HEK293T (cell line): ENCODE results near the gene RAVER2.

Experiments used
- CTCF ChIA-PET: fragments of 350-600 bp; formaldehyde crosslinking; extraction: SDS; loops from one replicate; lab custom pipeline; 2021; ENCODE audit warnings: antibody characterized with exemption, inconsistent platforms; lab: Yijun Ruan, JAX
- POLR2A ChIA-PET: fragments of 350-600 bp; formaldehyde crosslinking; extraction: SDS; loops from one replicate; lab custom pipeline; 2020; ENCODE audit warnings: antibody characterized with exemption, inconsistent platforms; lab: Yijun Ruan, JAX
- DNase-seq: peaks from one replicate; pipeline ENCODE4 v3.0.0; 2012; ENCODE audit warnings: mixed read lengths; ENCODE audit errors: extremely low spot score
- ARNT ChIP-seq: fragments of 450-650 bp; IDR thresholded peaks from 2 replicates; pipeline ENCODE4 v1.6.1; 2017; ENCODE audit warnings: mild to moderate bottlenecking
- BHLHE40 ChIP-seq: fragments of 450-650 bp; IDR thresholded peaks from 2 replicates; pipeline ENCODE4 v1.6.1; 2016; ENCODE audit warnings: mild to moderate bottlenecking, moderate library complexity, borderline replicate concordance
- CTBP1 ChIP-seq: fragments of 450-650 bp; IDR thresholded peaks from 2 replicates; pipeline ENCODE4 v1.6.1; 2016; ENCODE audit warnings: borderline replicate concordance
- ELF4 ChIP-seq: fragments of 450-650 bp; IDR thresholded peaks from 2 replicates; pipeline ENCODE4 v1.6.1; 2017; ENCODE audit warnings: antibody characterized with exemption
- FOXA1 ChIP-seq: fragments of 450-650 bp; IDR thresholded peaks from 2 replicates; pipeline ENCODE4 v1.6.1; 2016; ENCODE audit warnings: mild to moderate bottlenecking
- FOXK2 ChIP-seq: fragments of 450-650 bp; IDR thresholded peaks from 2 replicates; pipeline ENCODE4 v1.6.1; 2016; ENCODE audit warnings: mild to moderate bottlenecking
- FOXM1 ChIP-seq: fragments of 450-650 bp; IDR thresholded peaks from 2 replicates; pipeline ENCODE4 v1.6.1; 2017; ENCODE audit warnings: mild to moderate bottlenecking, borderline replicate concordance
- HDGF ChIP-seq: fragments of 450-650 bp; IDR thresholded peaks from 2 replicates; pipeline ENCODE4 v1.6.1; 2017; ENCODE audit warnings: antibody characterized with exemption, borderline replicate concordance
- L3MBTL2 ChIP-seq: fragments of 450-650 bp; conservative IDR thresholded peaks from 2 replicates; pipeline ENCODE4 v1.6.1; 2016; ENCODE audit warnings: mild to moderate bottlenecking
- LEF1 ChIP-seq: fragments of 450-650 bp; IDR thresholded peaks from 2 replicates; pipeline ENCODE4 v1.6.1; 2017; ENCODE audit warnings: mild to moderate bottlenecking, borderline replicate concordance
- NFRKB ChIP-seq: fragments of 450-650 bp; IDR thresholded peaks from 2 replicates; pipeline ENCODE4 v1.6.1; 2016; ENCODE audit warnings: mild to moderate bottlenecking, moderate library complexity
- SP1 ChIP-seq: fragments of 450-650 bp; IDR thresholded peaks from 2 replicates; pipeline ENCODE4 v1.6.1; 2017
- SUZ12 ChIP-seq: fragments of 450-650 bp; IDR thresholded peaks from 2 replicates; pipeline ENCODE4 v1.6.1; 2016; ENCODE audit warnings: mild to moderate bottlenecking
- TARDBP ChIP-seq: fragments of 450-650 bp; IDR thresholded peaks from 2 replicates; pipeline ENCODE4 v1.6.1; 2016
- ZNF384 ChIP-seq: fragments of 450-650 bp; IDR thresholded peaks from 2 replicates; pipeline ENCODE4 v1.6.1; 2016
- TF ChIP-seq, protein P1 (sequence below): fragments of 450-650 bp; IDR thresholded peaks from 2 replicates; pipeline ENCODE4 v1.6.1; 2016

Gene RAVER2

DNA sequence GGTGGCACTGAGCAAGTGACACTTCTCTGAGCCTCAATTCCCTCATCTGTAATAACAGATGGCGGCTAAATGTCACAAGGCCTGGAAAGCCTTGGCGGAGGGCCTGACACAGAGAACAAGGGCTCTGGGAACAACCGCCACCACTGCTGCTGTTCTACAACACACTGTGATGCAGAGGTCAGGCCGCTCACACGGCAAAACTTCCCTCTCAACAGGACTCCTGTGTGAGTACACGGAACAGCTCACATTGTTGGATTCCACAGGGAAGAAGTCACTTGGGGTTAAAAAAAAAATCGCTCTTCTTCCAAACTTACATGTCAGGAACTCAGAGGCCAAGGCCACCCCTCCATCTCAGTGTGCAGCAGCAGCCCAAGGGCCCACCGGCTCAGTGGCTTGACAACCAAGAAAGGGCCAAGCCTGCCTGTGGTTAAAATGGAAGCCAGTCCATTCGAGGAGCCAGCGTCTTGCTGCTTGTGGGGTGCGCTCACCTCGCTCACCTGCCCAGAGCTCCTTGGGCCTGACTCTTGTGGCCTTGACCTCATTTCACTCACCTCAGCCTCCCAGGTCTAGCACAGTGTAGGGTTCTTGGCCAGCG, 101.1 kb downstream of the RAVER2 start:
- TF ChIP-seq LEF1 (no peak), ELF4 (no peak), HDGF (no peak), ARNT (no peak), NFRKB (no peak), SP1 (no peak)
- TF ChIP-seq, protein P1, sequence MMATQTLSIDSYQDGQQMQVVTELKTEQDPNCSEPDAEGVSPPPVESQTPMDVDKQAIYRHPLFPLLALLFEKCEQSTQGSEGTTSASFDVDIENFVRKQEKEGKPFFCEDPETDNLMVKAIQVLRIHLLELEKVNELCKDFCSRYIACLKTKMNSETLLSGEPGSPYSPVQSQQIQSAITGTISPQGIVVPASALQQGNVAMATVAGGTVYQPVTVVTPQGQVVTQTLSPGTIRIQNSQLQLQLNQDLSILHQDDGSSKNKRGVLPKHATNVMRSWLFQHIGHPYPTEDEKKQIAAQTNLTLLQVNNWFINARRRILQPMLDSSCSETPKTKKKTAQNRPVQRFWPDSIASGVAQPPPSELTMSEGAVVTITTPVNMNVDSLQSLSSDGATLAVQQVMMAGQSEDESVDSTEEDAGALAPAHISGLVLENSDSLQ: no peak
- ChIA-PET CTCF (no interaction called here), POLR2A (no interaction called here)
- DNase-seq: no peak

DNA sequence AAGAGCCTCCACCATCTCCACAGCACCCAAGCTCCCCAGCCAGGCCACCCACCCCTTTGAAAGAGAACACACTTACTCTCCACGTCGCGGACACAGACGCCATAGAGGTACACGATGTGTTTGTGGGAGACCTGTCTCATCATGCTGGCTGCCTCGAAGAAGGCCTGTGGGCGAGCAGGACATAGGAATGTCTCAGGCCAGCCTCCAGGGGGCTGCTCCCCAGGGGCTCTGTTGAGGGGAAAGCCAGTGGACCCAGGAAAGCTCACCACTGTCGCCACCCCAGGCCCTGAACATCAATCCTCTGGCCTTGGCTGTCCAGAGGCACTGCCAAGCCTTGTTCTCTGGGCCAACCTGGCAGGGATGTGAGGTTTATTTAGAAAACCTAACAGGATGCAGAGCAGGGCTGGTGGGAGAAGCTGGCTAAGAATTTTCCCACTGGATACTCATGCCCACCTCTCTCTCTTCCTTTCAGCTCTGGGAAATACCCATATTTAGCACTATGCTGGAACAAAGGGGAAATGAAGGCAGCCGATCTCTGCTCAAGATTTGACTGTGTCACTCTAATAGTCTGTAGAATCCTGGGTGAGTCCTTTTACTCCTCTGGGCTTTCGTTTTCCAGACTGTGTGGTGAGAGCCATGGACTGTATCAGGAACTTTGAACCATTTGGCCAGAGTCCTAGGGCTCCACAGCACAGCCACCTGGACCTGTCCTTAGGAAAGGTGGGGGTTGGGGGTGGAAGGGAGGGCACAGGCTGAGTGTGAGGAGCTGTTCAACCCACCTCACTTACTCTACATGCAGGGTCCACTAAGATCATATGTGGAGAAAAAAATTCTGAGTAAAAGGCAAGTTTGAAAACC, 101.9 kb downstream of the RAVER2 start:
- DNase-seq: no peak
- POLR2A ChIA-PET: no interaction called here
- CTCF ChIA-PET: no interaction called here
- TF ChIP-seq TARDBP (no peak), HDGF (no peak), BHLHE40 (no peak), NFRKB (no peak), ARNT (no peak)

DNA sequence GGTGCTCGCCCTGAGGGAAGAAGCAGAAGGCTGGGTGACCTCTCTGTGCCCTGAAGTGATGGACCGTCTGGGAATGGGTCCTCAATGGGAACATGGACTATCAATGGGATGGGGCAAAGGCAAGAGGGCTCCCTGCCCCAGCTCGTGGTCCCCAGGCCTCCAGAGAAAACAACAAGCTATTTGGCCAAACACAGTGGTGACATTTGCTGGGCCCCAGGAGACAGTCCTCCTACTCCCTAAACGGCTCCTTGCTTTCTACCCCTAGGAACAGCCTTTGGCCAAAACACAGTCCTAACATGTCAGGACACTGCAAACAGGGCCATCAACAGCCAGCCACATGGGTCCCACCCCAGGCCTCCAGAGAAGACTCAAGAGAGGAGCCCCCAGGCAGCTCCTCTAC, 102.8 kb downstream of the RAVER2 start:
- TF ChIP-seq FOXM1 (no peak), NFRKB (no peak), TARDBP (no peak)
- ChIA-PET CTCF (no interaction called here), POLR2A (no interaction called here)
- DNase-seq: no peak

DNA sequence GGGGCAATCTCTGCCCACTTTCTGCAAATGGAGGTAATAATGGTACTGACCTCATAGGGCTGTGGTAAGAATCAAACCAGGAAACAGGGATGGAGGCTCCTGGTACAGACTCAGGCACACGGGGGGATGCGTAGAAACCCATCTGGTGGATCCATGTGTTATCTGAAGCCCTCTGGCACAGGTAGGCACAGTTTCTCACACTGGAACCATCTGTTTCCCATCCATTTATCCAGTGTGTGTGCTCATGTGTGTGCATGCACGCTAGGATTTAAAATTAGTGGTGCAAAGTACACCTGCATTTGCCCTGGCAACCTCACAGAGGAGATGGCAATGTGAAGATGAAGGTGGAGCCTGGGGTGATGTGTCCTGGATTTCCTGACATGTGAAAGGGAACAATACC, 103.3 kb downstream of the RAVER2 start:
- no peak for TF ChIP-seq CTBP1
- TF ChIP-seq ZNF384: no peak
- no peak for TF ChIP-seq TARDBP
- no peak for TF ChIP-seq NFRKB
- TF ChIP-seq LEF1: no peak
- no peak for TF ChIP-seq BHLHE40
- no peak for TF ChIP-seq ELF4
- no peak for TF ChIP-seq L3MBTL2
- no peak for TF ChIP-seq SUZ12
- no peak for TF ChIP-seq SP1
- TF ChIP-seq FOXA1: no peak
- TF ChIP-seq HDGF: no peak
- no peak for TF ChIP-seq ARNT
- TF ChIP-seq, protein P1: no peak
- no peak for TF ChIP-seq FOXM1
- ChIA-PET CTCF (no interaction called here), POLR2A (no interaction called here)
- DNase-seq: no peak

DNA sequence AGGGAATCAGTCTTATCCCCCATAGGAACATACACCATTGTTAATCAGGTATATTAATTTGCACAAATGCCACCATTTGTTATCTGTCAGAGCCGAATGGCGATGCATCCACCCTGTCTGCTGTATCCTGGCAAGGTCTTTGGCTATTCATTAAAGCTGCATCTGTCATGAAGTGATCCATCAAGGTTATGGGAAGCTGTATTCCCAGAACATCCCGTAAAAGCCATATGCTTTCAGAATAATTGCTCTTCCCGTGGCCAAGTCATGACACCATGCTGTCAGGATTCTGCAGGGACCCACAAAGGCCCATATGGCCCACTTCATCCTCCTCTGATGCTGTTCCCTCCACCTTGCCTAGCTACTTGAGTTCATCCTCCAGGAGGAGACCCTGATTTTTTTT, 103.9 kb downstream of the RAVER2 start:
- POLR2A ChIA-PET: no interaction called here
- CTCF ChIA-PET: no interaction called here
- no peak for DNase-seq
- TF ChIP-seq BHLHE40: no peak
- TF ChIP-seq ARNT: no peak
- no peak for TF ChIP-seq NFRKB
- TF ChIP-seq TARDBP: no peak
- TF ChIP-seq CTBP1: no peak
- TF ChIP-seq FOXK2: no peak
- no peak for TF ChIP-seq ELF4
- no peak for TF ChIP-seq SP1
- no peak for TF ChIP-seq FOXM1
- no peak for TF ChIP-seq HDGF
- TF ChIP-seq FOXA1: no peak
- TF ChIP-seq, protein P1: no peak

DNA sequence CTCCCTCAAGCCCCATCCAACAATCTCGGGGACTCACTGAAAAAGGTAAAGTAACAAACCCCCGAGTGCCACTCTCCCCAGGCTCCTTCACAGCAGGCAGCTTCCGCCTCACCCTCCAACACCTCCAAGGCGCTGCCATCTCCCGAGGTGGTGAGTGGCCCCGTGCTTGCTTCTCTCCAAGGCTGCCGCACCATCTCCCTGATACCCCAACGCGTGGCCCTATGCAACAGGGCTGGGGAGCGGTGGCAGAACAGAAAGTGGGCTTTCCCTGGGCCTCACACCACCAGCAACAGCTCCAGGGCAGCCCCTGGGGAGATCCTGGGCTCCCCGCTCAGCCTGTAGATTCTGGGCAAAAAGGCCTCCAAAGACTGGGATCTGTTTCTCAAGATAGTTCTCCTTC, 105.1 kb downstream of the RAVER2 start:
- no peak for TF ChIP-seq LEF1
- no peak for TF ChIP-seq BHLHE40
- no peak for TF ChIP-seq SP1
- no peak for TF ChIP-seq CTBP1
- no peak for TF ChIP-seq NFRKB
- TF ChIP-seq FOXA1: no peak
- TF ChIP-seq, protein P1: no peak
- ChIA-PET CTCF (no interaction called here), POLR2A (no interaction called here)
- no peak for DNase-seq
